Endothelial cell (in vitro differentiated cells): ENCODE measurements around the gene PLD6. TPM values are rescaled to one million over a fixed set of nuclear protein-coding genes. Genes with fewer than 3 reads are reported as not detected.
A peak's percentile ranks its signal among the peaks of the same experiment; 100 is the strongest.

ENCODE experiments used
- DNase-seq: peaks from one replicate; pipeline ENCODE4 v3.0.0; 2021; ENCODE audit warnings: low spot score
- H3K27ac Mint-ChIP-seq: one replicate; pipeline ENCODE4 v1.8.0; 2021; ENCODE audit warnings: mixed read lengths, inconsistent platforms; ENCODE audit not compliant: unreplicated experiment
- H3K27me3 Mint-ChIP-seq: one replicate; pipeline ENCODE4 v1.8.0; 2021; ENCODE audit warnings: mild to moderate bottlenecking, moderate library complexity, mixed read lengths, inconsistent platforms; ENCODE audit not compliant: unreplicated experiment
- H3K36me3 Mint-ChIP-seq: one replicate; pipeline ENCODE4 v1.8.0; 2021; ENCODE audit warnings: mild to moderate bottlenecking, low read depth, mixed read lengths, inconsistent platforms; ENCODE audit not compliant: unreplicated experiment
- H3K4me1 Mint-ChIP-seq: one replicate; pipeline ENCODE4 v1.8.0; 2021; ENCODE audit warnings: mild to moderate bottlenecking, mixed read lengths, inconsistent platforms; ENCODE audit not compliant: unreplicated experiment
- H3K4me3 Mint-ChIP-seq: one replicate; pipeline ENCODE4 v1.8.0; 2021; ENCODE audit warnings: mild to moderate bottlenecking, mixed read lengths, inconsistent platforms; ENCODE audit not compliant: unreplicated experiment
- H3K9me3 Mint-ChIP-seq: one replicate; pipeline ENCODE4 v1.8.0; 2021; ENCODE audit warnings: mixed read lengths, inconsistent platforms; ENCODE audit not compliant: unreplicated experiment
- total RNA-seq: library from RNA; stranded (reverse); fragmentation: NEBNext Ultra II Directional; extraction: Animal tissue kit (Norgen Biotek cat#: 25700); gene quantifications from one replicate; pipeline ENCODE4 v1.2.1, GENCODE V29; 2021; ENCODE audit not compliant: unreplicated experiment
- TF ChIP-seq, protein P1 (sequence below): fragments of 200-600 bp; sonication (generic); IDR thresholded peaks from one replicate; pipeline ENCODE4 v1.5.0; 2021; ENCODE audit warnings: antibody characterized with exemption; ENCODE audit not compliant: unreplicated experiment

The PLD6 gene
- total RNA-seq, 1 donor from 2014 or later, result 0.21 TPM

DNA sequence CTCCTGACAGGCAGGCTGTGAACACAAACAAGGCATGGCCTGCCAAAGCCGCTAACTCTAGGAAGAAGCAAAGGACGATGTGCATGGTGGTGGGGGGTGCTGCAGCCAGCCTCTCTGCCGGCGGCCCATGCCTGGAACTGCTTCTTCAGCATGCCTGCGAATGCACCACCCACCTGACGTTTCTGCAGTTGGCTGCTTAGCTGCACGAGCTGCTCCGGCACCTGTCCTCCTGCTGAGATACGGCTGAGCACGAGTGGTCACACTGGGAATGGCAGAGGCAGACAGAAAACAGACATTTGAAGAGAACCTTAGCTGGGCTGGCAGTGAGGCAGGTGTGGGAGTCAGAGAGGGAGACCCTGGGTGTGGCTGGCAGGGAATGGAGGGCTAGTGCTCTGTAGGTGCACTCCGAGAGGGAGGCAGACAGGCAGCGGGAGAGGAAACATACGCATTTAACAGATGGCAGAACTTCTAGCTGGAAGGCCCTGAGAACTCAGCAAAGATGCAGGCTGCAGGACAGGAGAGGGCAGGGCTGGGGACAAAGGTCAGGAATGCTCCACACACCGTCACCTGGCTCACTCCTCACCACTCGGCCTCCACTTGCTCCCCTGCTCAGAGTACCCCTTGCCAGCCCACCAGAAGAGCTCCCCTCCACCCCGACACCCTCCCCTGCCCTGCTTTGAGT is 25.6 kb upstream of the PLD6 start:
- no peak for DNase-seq
- peaks cover 33% of the 10 kb centered on the region for H3K36me3 Mint-ChIP-seq
- H3K4me3 Mint-ChIP-seq, result no peak overlapping the region
- peaks cover 8% of the 10 kb centered on the region for H3K4me1 Mint-ChIP-seq
- H3K27me3 Mint-ChIP-seq, result peaks cover 5% of the 10 kb centered on the region
- no peak overlapping the region for H3K27ac Mint-ChIP-seq
- TF ChIP-seq, protein P1, sequence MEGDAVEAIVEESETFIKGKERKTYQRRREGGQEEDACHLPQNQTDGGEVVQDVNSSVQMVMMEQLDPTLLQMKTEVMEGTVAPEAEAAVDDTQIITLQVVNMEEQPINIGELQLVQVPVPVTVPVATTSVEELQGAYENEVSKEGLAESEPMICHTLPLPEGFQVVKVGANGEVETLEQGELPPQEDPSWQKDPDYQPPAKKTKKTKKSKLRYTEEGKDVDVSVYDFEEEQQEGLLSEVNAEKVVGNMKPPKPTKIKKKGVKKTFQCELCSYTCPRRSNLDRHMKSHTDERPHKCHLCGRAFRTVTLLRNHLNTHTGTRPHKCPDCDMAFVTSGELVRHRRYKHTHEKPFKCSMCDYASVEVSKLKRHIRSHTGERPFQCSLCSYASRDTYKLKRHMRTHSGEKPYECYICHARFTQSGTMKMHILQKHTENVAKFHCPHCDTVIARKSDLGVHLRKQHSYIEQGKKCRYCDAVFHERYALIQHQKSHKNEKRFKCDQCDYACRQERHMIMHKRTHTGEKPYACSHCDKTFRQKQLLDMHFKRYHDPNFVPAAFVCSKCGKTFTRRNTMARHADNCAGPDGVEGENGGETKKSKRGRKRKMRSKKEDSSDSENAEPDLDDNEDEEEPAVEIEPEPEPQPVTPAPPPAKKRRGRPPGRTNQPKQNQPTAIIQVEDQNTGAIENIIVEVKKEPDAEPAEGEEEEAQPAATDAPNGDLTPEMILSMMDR, result no peak
- no peaks in the 10 kb centered on the region for H3K9me3 Mint-ChIP-seq

DNA sequence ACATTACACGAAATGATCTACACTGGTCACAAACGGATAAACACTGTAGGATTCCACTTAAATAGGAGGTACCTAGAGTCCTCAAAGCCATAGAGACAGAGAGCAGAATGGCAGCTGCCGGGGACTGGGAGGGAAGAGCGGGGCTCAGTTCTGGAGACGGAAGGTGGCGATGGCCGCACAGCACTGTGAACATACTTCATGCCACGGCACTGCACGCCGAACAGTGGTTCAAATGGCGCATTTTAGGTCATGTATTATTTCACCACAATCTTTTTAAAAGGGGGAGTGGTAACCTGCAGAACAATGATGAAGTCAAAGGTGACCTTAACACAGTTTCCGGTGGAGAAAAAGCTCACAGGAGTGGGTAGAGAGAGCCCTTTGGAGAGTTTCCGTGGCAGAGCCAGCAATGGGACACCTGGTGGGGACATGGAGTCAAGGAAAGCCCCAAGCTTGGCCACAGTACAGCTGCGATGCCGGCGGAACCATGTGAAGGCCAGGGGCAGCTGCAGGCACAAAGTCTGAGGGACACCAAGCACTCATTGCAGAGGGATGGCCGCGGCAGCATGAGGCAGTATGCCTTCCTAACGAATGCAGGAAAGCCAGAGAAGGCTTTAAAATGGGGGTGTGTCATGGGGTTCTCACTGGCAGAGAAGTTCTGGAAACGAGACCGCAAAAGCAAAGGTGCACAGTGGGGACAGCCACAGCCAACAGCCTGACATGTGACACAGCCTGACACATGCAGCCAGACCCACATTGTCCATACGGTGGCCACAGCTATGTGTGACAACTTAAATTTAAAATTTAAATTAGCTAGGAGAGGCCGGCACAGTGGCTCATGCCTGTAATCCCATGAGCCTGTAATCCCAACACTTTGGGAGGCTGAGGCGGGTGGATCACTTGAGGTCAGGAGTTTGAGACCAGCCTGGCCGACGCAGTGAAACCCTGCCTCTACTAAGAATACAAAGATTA is 23.6 kb upstream of the PLD6 start:
- Mint-ChIP-seq H3K36me3 (peaks cover 40% of the 10 kb centered on the region), H3K4me3 (no peak overlapping the region), H3K27ac (no peak overlapping the region), H3K27me3 (peaks cover 5% of the 10 kb centered on the region), H3K4me1 (no peaks in the 10 kb centered on the region), H3K9me3 (no peaks in the 10 kb centered on the region)
- TF ChIP-seq, protein P1, result no peak
- DNase-seq, result no peak

DNA sequence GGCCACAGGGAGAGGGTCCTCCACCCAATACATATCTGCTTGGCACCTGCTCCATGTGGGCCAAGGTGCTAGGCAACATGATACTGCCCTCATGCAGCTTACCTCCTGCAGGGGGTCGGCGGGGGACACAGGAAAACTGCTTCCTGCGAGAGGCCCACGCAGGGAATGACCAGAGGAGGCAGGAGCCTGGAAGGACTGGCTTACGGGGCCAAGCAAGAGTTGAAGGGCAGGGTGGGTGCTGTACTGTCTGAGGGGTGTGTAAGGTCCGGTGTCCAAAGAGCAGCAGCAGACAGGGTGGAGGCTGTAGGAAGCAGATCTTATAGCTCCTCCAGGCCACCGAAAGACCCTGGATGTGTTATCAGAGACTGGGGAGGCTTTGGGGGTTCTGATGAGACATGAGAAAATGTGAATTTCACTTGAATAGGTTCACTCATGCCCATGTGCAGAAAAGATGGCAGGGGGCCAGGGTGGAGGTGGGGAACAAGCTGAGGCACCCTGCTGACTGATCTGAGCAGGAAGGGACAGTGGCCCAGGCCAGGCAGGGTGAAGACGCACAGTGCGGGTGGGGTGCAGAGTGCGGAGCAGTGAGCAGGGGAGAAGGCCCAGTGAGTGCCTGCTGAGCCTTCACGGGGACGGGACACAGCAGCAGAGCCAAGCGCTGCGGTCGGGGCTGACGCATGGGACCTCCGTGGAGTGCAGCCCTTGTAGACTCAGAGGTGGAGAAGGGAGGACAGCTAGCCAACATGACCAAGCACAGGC is 22.6 kb upstream of the PLD6 start:
- no peak for DNase-seq
- Mint-ChIP-seq H3K4me3 (peak overlapping the region; percentile 23), H3K9me3 (no peaks in the 10 kb centered on the region), H3K36me3 (peaks cover 44% of the 10 kb centered on the region), H3K27ac (no peak overlapping the region), H3K27me3 (peaks cover 5% of the 10 kb centered on the region), H3K4me1 (no peaks in the 10 kb centered on the region)
- TF ChIP-seq, protein P1, result no peak

DNA sequence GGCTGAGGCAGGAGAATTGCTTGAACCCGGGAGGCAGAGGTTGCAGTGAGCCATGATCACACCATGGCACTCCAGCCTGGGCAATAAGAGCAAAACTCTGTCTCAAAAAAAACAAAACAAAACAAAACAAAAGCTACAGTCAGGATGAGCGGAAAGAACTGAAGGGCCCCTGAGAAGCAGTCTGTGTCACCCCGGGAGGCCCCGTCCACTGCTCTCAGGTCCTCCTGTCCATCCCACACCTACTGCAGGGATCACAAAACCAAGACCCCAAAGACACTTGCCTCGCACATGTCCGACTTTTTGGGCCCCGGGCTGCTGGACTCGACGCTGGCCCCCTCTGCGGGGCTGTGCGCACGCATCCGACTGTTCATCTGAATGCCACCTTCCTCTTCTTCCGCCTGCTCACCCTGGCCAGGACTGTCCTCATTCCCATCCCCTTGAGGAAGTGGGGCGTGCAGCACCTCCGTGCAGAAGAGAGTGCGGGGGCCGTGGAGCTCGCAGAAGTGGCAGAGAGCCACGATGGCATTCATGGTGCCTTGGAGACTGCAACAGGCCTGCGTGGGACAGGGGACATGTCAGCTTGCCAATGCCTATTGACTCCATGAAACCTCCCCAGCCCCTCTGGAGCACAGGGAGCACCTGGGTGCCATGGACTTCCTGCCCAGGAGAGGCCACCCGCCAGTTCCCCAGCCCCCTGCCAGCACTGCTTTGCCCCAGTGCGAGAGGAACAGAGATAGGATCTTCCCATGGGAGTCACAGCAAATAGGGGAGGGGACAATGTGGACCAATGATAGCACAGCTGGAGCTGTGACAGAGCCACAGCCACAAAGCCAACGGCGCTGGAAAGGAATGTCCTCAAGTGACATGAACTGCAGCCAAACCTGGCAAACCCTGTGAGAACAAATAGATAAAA is 21.7 kb upstream of the PLD6 start:
- H3K36me3 Mint-ChIP-seq, result peaks cover 50% of the 10 kb centered on the region
- H3K4me1 Mint-ChIP-seq, result no peaks in the 10 kb centered on the region
- H3K27ac Mint-ChIP-seq, result no peak overlapping the region
- peaks cover 9% of the 10 kb centered on the region for H3K27me3 Mint-ChIP-seq
- TF ChIP-seq, protein P1, result no peak
- no peak for DNase-seq
- no peak overlapping the region for H3K4me3 Mint-ChIP-seq
- no peaks in the 10 kb centered on the region for H3K9me3 Mint-ChIP-seq
